Measurements from ENCODE around the gene ARHGAP26.
"Not testable (repeated sequence)": the region's sequence is repeated elsewhere in the genome, so short reads cannot be mapped to it uniquely, and the experiment has no call there.

The ARHGAP26 gene

DNA sequence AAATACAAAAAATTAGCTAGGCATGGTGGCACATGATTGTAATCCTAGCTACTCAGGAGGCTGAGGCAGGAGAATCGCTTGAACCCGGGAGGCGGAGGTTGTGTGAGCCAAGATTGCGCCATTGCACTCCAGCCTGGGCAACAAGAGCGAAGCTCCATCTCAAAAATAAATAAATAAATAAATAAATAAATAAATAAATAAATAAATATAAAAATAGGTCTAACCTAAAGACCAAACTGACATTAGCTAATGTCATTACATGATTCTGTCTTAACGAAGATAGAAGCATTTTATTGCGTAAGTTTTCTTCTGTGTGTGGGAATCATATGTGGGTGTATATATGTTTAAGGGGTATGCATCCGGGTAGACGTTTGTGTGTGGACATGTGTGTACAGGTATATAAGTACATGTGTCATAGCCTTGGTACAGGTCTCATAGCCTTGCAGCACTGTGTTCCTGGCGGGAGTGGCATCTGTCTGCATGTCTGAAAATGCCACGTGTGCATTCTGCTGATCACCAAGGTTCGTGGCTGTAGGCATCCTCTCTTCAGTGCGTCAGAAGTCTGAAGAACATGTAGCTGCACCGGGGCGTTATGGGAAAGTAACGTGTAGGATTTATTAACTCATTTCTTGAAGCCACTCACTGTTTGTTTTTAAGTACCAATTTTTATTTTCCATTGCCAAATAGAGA, 335.2 kb downstream of the ARHGAP26 start:
- DNase-seq: no peak

- DNase-seq: peak; percentile 65
These were observed 336.0 kb downstream of the ARHGAP26 start for GRCh38 chr5:143106174-143106573.

- no peak for DNase-seq
These were observed 338.4 kb downstream of the ARHGAP26 start for GRCh38 chr5:143108498-143109128.

DNA sequence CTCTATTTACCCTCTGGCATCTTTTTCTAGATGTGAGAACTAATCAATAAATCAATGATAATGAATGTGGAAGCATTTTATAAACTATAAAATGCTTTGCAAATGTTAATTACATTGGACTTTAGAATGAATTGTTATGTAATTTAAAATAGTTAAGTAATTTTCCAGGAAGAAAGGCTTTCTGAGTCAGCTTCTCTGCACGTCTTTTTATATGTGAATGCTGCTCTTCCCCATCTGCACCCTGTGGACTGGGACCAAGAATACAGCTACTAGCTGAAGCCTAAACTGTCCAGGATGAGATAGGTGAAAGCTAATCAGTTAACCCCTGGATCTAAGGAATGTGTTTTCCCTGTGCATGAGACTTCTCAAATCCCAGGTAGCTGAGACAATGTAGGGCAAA, 340.4 kb downstream of the ARHGAP26 start:
- no peak for DNase-seq

DNA sequence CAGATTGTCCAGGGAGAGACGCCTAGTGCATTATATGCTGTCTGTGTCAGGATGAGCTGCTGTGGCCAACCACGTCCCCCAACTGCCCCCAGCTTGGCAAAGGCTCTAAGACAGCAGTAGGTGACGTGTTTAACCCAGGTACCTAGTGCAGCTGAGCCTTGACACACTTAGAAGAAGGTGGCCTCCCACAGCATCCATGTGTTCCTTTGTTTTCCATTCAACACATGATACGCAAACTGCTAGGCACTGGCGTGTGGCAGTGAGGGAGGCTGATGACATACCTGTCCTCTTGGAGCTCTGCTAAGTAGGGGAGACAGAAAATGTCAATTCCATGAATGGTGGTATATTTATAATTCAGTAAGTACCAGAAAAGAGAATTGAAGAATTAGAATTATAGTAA, 341.6 kb downstream of the ARHGAP26 start:
- DNase-seq: no peak

- no peak for DNase-seq
These were observed 343.3 kb downstream of the ARHGAP26 start for GRCh38 chr5:143113461-143113860.

DNA sequence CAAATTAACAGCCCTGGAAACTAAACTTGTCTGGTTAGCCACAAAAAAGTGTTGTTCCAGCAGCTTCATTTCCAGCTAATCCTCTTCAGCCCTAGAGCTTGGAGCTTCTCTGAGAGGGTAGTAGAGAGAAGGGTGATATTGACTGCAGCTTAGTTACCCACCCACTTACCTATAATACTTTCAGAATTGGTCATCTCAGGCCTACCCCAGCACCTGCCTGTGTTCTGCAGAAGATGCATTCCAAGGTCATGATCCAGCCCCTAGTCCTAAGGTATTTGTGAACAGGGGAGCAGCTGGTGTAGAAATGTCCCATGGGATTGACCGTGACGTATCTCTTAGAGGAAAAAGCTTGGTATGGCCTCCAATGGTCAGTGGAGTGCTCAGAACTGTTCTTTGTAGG, 344.3 kb downstream of the ARHGAP26 start:
- DNase-seq: no peak

DNA sequence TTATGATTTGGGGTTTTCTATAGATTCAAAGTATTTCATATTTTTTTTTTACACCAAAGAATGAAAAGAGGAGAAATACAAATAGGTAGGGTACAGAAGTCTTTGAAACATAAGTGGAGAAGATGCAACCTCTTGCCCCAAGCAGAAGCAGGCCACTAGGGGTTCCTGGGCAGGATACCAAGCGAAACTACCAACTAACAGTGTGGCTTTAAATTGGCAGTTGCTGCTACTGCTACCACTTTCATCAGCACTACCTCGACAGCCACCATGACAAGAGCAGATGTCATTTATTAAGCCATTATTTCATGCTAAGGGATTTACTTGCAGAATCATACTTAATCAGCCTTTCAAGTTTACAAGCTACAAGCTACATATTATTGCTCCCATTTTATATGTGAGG, 345.2 kb downstream of the ARHGAP26 start:
- DNase-seq: no peak

DNA sequence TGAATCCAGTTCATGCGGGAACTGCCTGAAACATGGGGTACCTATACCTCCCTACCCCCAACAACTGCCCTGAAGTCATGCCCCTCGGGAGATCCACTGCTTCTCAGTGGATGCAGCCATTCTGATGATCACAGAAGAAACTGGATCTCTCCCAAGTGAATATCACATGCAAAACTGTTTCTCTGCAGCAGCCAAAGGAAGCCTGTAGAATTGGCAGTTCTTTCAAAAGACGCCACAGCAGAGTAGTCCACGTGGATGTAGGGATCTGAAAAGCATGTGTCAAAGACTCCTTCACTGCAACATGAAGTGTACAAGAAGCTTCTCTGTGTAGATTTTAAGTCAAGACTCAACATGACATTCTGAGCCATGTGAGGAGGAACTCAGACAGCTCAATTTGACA, 346.6 kb downstream of the ARHGAP26 start:
- DNase-seq: no peak

GRCh38 chr5:143117821-143118220, 347.6 kb downstream of the ARHGAP26 start:
- DNase-seq: no peak

DNA sequence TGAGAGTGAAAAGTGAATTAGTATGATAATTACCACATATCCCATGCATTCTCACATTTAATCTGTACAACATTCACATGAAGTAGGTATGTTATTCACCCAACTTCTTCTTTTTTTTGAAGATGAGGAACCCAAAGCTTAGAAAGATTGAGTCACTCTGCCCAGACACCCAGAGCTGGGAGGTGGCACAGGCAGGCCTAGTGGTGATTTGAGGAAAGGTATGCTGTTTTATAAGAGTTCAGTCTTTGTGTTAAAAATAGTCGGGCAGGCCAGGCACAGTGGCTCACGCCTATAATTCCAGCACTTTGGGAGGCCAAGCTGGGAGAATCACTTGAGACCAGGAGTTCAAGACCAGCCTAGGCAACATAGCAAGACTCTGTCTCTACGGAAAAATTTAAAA, 348.0 kb downstream of the ARHGAP26 start:
- no peak for DNase-seq

- not testable (repeated sequence) for DNase-seq
These were observed 348.6 kb downstream of the ARHGAP26 start for GRCh38 chr5:143118818-143119217.

DNA sequence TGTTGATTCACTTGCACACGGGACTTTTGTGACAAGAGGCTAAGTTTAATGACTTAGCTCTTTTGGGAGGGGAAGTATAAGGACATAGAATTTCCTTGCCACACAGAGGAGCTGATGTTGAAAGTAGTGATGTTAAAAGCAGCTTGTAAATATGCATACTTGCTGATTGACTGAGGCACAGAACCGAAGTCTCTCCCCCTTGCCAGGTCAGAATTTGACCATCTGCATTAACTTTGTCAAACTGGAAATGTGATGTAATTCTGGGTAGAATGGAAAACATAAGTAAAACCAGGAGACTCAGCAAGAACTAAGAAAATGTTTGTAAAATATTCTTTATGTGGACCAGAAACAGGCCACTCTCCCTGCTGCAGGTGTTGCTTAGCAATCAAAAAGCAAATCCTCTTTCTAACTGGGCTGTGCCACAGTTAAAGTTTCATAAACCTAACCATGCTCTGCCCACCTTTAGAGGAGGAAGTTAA, 349.2 kb downstream of the ARHGAP26 start:
- DNase-seq: no peak

- DNase-seq: no peak
These were observed 349.7 kb downstream of the ARHGAP26 start for GRCh38 chr5:143119881-143120341.

DNA sequence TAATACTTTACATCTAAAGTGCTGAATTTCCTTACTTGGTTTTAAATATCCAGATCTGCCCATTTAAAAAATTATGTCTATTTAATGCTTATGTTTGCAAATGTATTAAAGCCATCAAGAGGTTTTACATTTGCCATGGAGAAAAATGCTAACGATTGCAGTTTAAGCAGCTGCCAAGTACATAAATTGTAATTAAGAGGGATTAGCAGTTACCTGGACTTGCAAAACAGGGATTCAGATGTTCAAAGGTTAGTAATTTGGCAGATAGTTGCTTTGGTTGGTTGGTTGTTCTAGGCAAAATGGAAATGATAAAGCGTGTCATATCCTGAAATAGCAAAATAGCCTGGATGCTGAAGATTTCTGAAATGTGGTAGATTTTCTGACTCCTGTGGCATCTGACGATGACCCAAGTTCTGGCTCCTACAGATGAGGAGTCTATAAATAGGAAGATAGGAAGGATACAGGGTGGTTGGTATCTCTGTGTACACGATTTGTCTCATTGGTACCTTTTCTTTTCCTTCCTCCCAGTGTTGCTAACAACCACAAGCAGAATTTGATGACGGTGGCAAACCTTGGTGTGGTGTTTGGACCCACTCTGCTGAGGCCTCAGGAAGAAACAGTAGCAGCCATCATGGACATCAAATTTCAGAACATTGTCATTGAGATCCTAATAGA, 350.4 kb downstream of the ARHGAP26 start:
- DNase-seq: no peak

GRCh38 chr5:143121135-143121475, 350.9 kb downstream of the ARHGAP26 start:
- DNase-seq: no peak

- no peak for DNase-seq
These were observed 354.4 kb downstream of the ARHGAP26 start for GRCh38 chr5:143124593-143124992.

- DNase-seq: peak; percentile 7
These were observed 356.2 kb downstream of the ARHGAP26 start for GRCh38 chr5:143126174-143127019.

DNA sequence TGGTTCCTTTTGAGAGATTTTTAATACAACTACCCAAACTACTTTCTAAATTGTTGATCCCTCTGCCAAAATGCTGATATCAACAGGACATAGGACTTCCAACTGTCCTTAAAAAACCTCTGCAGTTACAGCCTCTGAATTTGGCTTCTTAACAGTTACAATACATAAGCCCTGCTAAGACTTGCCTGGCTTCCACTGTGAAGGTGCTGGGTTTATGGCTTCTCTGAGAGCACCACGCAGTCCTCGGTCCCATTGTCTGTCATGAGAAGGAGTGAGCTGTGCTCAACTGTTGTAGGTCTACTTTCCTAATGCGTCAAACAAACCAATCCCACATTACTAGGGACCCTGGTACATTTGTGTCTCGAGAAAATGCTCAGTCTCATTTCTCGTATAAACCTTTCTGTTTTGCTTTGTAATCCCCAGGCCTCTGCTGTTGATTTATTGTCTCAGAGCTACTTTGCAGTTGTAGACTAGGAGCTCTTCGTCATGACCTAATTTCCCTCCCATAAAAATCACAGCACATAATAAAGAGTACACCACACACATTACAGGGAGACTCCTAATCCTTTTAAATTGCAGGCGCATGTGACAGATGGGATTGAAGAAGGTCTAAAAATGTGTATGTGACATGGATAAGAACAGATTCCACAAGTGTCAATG, 358.4 kb downstream of the ARHGAP26 start:
- DNase-seq: no peak

GRCh38 chr5:143129203-143129602, 359.0 kb downstream of the ARHGAP26 start:
- DNase-seq: no peak

DNA sequence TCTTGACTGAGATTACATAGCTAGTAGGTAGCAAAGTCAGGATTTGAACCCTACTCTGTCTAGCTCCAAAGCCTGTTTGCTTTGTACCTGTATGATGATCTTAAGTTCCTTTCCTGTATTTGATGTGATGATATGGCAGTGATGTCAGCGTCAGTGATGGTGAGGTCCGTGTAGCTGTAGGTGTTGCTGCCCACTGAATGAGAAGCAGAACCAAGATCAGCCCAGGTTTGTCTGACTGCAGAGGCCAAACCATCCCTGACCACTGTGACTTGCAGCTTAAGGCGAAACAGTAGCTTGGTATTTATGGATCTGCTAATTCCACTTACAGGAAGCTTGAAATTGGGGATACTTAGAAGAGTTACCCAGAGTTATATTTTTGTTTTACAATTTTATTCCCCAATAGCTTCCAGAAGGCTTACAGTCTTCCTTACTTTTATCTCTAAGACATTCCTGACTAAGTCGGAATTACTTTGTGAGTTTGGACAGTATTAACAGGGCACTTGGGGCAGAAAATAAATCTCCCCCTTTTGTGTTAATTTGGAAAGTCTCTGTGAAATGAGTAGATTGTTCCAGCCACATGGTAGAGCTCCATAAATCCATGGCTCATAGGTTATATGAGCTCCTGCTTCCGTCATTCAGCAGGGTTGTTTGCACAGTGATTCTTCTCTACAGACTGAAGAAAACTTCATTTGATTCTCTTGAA, 359.9 kb downstream of the ARHGAP26 start:
- no peak for DNase-seq

Data from NCI-H226 (cell line).